Activated CD8-positive, alpha-beta memory T cell treated with anti-CD3 and anti-CD28 coated beads, Interleukin-2, amount 50 U/mL, for 1 hour (primary cell): ENCODE data around the gene DMXL2.
"Not testable (repeated sequence)": the region's sequence is repeated elsewhere in the genome, so short reads cannot be mapped to it uniquely, and the experiment has no call there.

ENCODE experiments used
- DNase-seq: peaks from one replicate; pipeline ENCODE4 v3.0.0-alpha.2; 2020; ENCODE audit errors: extremely low read depth

The DMXL2 gene

DNA sequence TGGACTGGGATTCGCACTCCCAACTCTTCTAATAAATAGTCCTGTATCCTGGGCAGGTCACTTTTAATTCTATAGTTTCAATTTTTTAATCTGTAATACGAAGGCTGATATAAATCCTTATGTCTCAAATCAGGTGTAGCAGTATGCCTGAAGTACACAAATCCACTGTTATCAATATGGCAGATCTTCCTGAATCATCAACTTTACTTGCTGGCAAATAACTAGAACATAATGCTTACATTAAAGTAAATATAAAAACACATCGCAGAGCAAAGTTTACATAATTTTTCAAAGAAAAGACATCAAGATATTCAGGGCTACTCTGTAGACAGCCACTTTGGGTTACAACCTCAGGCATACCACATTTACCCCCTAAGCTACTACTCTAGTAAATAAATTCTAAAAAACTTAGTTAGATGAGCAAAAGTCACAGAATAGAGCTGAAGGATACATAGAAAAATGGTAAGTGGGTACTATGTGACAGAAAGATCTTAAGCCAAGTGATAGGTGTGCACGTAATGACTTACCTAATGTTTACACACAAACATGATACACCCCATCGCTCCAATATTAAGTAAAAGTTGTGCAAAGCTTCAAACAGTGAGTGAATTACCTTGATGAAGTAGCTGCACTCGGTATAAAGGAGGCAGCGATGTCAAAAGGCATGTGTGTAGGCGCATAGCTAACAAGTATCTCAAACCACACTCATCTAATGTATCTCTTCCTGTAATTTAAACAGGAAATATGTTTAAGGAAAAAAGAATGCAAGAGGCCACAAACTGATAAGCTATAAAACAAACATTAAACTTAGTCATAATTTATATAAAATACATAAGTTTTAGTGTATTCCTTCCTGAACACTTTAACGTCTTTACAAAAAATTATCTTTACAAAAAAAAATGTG is 127.9 kb downstream of the DMXL2 start:
- no peak for DNase-seq

DNA sequence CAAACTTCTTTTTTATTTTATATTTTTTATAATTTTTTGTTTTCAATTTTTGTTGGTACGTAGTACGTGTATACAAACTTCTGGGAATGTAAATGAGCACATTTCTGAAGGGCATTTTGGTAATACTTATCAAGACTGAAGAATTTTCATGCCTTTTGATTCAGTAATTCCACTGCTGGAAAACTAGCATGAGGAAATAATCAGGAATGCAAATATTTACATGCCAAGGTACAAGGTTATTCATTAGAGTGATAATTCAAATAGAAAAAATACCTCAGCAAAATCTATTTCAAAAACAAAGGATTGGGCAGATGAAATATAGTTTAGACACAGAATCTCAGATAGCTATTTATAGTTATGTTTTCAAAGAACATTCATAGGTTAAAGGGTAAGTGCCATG is 128.7 kb downstream of the DMXL2 start:
- no peak for DNase-seq

DNA sequence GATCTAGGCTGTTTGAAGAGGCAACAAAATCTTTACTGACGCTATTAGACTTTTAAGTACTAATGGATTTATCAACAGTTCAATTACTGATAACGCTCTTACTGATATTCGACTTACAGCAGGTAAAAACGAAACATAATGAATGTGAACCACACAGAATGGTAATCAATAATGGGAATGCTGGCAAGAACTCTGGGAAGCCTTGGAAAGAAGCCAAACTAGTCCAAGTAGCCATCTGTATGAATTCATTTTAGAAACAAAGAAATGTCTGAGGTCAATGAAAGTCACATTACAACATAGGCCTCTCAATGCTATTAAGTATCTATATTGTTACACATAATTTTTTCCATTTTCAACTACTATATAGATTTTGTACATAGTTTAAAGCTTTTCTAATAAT is 130.0 kb downstream of the DMXL2 start:
- no peak for DNase-seq

DNA sequence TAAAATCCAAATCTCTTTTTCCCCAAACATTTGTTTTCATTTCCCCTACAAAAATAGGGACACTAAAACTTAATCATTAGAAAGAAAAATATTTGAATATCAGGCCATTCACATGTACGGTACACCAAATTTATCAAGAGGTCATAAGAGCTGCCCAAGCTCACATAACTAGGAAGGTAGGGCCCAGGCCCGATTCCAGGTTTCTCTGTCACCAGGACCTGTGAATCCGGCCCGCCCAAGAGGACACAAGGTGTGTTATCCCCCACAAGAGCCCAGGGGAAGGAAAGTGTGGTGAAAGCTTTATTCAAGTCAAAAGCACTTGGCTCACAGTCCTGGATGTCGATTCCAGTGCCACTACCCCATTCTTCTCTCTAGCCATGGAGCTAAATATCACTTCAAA is 130.6 kb downstream of the DMXL2 start:
- no peak for DNase-seq

DNA sequence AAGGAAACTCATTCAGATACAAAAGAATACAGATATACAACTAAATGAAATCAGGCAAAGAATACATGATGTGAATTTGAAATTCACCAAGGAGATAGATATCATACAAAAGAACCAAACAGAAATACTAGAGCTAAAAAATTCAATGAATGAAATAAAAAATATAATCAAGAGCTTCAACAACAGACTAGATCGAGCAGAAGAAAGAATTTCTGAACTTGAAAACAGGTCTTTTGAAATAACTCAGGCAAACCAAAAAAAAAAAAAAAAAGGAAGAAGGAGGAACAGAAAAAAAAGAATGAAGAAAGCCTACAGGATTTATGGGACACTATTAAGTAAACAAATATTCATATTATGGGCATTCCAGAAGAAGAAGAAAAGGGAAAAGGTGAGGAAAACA is 137.8 kb downstream of the DMXL2 start:
- no peak for DNase-seq

DNA sequence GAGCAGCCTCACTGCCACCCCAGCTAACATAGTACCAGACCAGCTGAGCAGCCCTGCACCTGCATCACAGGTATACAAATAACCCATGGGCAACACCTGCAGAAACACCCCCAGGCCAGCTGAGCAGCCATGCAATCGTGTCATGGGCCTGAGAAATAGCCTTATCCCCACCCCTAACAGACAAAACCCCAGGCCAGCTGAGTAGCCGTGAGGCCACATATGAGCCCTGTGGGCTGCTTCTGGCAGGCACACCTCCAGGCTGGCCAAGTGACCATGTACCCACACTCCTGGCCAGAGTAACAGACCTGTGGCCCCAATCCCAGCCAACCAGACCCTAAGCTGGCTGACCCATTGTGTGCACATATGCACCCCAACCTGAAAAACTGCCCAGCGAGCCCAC is 138.6 kb downstream of the DMXL2 start:
- DNase-seq, result no peak

DNA sequence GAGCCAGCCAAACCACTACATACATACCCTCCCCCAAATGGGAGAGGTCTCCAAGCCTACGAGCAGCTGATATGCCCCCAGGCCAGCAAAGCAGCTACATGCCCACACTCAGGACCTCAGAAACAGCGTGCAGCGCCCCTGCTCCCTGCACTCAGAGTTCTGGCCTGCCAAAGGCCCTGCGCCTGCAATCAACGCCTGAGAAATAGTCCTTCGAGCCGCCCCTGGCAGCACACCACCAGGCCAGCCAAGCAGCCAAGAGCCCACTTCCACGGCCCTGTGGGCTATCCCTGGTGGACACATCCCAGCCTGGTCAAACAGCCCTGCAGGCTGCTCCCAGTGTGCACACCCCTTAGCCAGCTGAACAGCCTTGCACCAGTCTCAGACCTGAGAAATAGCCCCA is 139.1 kb downstream of the DMXL2 start:
- DNase-seq, result no peak

DNA sequence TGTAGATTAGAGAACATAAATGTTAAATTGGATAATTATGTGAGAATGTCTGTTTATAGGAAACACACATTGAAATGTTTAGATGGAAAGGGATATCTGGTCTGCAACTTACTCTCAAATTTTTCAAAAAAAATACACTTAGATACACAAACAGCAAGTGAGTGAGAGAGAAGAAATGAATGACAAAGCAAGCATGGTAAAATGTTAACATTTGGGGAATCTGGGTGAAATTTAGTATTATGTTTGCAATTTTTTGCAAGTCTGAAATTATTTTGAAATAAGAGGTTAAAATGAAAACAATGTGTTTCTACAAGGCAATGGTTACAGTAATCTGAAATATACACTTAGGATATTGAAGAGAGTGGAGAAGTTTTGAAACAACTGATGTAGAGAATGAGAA is 146.8 kb downstream of the DMXL2 start:
- no peak for DNase-seq

DNA sequence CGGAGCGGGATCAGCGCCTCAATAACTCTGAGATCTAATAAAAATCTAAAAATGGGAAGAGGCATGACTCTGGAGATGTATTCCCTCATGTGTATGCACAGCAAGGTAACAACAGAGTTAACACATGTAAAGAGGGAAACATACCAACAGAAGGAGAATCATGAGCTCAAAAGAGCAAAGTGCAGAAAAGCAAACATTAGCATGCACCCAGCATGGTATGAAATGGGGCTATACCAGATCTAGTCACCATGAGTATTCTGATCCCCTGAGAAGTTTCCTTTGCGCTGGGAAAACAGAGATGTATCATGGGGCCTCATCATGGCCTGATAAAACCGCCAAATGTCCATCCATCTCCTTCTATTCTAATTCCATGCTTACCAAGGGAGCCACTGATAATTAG is 152.1 kb downstream of the DMXL2 start:
- DNase-seq, result no peak

DNA sequence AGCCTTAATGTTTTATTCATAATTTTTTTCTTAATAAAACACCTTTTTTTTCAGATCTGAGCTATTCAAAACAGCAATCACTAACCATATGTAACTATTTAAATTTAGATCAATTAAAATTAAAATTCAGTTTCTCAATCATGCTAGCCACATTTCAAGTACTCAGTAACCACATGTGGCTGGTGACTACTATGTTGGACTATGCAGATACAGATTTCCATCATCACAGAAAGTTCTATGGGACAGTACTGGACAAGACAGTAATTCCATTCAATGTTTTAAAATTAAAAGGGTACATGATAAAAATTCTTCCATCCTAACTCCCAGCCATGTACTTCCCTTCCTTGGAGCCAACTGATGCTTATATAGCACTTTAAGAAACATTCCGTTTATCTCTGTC is 161.8 kb downstream of the DMXL2 start:
- no peak for DNase-seq

DNA sequence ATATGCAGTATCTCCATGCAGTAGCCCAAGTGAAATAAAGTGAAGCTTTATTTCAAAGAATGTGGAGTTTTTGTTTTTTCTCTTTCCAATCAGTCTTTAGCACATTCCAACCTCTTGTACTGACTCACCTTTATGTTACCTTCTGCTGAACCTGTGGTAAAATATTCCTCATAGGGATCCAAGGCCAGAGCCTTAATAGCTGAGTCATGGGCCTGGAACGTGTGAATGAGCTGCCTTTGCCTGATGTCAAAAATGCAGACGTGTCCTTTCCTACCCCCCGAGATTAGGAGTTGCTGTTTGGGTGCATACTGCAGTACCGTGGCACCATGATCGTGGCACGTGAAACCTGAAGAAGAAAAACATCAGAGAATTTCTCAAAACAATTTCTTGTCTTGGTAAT is 172.6 kb downstream of the DMXL2 start:
- DNase-seq, result no peak

DNA sequence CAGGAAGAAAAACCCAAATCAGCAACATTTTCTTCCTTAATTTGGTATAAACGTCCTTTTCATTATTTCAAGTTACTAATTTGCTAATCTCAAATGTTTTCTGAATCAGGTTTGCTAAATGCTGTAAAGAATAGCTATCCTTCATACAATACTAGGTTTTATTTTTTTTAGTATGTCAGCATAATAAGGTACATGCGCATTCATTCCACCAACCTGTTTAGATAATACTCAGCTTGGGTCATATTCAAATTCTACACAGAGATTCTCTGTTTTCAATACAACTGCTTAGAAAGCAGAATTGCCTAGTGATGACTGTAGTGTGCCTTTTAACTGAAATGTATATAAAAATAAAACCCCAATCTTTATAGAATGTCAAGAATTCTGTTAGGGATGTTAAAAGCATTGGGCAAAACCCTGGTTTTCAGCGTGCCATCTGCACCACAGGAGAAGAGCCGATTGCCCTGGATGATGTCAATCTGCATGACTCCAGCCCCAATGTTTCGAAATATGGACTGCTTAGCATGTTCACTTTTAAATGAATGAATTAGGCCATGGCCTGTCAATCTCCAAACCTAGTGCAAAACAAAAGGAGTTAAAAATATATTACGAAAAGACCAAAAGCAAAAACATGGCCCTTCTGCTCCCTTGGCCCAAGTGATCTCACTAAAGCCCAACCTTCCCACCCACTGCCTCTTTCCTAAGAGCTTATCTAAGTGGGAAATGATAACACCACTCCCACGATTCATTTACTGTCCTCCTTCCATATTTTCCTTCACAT is 173.8 kb downstream of the DMXL2 start:
- no peak for DNase-seq

DNA sequence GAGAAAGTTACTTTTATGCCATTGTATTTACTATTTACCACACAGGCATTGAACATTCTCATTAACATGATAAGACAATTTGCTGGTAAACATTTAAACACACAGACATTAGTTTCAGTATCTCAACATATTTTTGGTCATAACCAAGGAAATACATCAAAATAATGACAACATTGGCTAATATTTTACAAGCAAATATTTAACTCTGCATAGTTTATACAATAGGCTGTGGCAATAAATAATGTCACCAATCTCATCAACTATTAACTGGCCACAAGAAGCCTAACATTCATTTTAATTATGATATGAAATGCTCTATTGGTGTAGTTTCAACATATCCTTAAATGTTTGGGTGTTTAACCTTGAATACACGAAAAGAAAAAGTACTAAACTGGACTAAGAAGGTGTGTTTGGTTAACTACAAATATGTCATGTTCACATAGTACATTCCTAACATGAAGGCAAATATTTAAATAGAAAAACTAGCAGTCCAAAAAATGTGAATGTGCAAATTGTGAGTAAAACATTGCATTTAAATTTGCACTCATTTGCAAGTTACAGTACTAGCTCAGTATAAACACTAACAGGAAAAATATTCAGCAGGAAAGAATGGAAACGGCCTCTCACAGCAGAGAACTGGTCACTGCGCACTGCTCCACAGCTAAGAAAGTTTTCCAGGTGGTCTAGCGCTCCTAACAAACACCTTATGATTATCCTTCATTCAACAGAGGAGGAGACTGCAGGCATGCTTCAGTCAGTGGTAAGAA is 174.5 kb downstream of the DMXL2 start:
- DNase-seq, result no peak

DNA sequence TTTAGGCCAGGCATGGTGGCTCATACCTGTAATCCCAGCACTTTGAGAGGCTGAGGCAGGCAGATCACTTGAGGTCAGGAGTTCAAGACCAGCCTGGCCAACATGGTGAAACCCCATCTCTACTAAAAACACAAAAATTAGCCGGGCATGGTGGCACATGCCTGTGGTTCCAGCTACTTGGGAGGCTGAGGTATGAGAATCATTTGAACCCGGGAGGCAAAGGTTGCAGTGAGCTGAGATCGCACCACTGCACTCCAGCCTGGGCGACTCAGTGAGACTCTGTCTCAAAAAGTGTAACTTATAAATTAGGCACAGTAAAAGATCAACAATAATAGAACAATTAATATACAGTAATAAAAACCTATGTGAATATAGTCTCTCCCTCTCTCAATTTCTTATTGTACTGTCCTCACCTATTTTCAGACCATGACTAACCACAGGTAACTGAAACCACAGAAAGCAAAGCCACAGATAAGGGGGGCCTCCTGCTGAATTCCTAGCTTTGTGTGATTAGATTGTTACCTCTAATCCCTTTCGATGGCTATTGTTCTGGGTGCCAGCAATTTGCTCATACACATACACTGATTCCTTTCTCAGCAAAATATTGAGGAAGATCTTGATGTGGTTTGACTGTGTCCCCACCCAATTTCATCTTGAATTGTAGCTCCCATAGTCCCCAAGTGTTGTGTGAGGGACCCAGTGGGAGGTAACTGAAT is 176.4 kb downstream of the DMXL2 start:
- DNase-seq, result not testable (repeated sequence)

DNA sequence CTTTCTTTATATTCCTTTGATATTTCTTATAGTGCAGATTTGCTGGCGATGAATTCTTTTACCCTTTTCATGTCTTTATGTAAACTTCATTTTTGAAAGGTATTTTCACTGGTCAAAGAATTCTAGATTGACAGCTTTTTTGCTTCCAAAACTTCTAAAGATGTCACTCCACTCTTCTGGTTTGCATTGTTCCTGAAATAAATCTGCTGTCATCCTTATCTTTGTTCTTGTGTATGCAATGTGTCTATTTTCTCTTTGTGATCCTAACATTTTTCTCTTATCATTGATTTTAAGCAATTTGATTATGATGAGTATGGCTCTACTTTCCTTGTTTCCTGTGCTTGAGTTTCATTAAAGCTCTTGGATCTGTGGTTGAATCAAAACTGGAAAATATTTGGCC is 177.8 kb downstream of the DMXL2 start:
- no peak for DNase-seq

DNA sequence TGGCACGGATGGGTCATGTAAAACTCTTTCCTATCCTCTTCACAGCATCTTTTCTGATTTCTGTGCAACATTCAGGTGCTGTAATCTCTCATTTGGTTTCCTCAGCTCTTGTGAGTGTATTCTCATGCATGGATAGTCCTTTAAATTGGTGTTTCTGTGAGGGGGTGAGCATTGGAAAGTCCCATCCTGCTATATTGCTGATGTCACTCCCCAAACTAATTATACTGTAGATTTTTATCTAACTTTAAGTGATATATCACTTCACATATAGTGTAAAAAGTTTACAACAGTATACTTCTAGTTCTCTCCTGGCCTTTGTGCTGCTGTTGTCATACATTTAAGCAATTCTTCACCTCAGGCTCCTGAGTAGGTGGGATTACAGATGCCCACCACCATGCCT is 178.5 kb downstream of the DMXL2 start:
- no peak for DNase-seq

DNA sequence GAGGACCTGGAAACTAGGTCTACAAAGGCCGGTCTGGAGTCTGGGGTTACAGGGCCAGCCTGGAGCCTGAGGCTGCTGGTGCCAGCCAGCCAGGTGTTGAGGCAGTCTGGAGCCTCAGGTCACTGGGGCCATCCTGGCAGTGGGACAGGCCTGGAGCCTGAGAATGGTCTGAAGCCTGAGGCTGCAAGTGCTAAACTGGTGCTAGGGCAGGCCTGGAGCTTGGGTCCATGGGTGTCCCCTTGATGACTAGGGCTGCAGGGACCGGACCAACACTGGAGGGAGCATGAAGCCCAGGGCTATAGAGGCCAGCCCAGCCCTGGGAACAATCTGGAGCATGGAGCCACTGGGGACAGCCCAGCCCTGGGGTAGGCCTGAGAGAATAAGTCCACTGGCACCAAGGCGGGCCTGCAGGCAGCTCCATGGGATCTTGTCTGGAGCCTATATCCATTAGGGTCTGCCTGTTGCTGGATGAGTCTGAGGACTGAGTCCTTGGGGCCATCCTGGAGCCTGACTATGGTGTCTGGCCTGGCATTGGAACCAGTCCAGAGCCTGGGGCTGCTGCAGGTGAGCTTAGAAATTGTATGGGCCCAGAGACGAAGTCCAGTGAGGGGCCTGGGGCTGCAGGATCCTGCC is 179.2 kb downstream of the DMXL2 start:
- no peak for DNase-seq

DNA sequence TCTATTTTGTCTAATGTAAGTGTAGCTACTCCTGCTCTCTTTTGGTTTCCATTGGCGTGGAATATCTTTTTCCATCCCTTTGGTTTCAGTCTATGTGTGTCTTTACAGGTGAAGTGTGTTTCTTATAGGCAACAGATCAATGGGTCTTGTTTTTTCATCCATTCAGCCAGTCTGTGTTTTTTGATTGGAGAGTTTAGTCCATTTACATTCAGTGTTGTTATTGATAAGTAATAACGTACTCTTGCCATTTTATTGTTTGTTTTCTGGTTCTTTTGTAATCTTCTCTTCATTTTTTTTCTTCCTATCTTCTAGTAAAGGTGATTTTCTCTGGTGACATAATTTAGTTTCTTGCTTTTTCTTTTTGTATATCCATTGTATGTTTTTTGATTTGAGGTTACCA is 184.0 kb downstream of the DMXL2 start:
- no peak for DNase-seq

DNA sequence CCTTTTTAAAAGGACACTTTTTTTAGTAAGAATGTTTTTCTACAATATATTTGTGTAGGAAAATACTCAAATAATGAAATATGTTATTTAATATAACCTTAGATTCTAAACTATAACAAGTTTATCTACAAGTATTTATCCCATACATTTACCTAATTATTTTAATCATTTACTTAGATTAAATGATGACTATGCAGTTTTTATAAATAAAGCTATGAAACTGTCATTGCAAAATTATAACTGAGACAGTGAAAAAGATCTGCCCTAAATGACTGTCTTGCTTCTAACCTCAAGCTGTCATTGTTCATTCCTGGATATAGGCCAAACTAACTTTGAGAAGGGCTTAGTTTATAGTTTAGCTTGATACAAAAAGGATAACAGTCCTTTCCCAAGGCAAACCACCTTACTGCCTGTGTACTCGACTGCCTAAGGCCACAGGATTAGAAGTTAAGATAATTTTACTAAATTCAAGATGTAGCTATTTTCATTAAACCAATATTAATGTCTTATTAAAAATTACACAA is 197.0 kb downstream of the DMXL2 start:
- DNase-seq, result no peak

DNA sequence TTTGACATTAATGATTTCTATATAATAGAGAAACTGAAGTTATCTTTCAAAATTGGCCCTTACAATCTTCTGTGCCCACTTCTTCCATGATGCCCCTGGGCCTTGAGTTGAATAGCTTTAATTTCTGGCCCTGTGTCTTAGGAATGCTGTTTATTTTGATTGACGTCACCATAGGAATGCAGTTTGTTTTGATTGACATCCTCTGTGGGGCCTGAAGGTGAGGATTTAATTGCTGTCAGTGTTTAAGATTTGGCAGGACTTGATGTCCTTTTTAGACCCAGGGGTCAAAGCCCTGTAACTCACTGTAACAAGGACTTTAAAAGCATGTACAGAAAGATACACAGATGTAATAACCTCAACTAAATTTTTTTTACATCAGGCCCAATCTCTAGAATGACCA is 197.8 kb downstream of the DMXL2 start:
- no peak for DNase-seq

DNA sequence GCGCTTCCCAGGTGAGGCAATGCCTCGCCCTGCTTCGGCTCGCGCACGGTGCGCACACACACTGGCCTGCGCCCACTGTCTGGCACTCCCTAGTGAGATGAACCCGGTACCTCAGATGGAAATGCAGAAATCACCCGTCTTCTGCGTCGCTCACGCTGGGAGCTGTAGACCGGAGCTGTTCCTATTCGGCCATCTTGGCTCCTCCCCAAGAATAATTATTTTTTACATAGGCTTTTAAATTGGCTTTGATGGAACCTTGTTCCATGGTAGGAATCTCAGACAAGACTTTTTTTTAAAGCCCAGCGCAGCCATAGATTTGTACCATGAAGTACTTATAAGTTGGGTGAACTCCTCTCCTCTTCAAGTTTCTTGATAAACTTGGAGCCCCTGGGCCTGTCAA is 199.5 kb downstream of the DMXL2 start:
- DNase-seq, result not testable (repeated sequence)
